ENCODE results near the gene DAAM1.

DNA sequence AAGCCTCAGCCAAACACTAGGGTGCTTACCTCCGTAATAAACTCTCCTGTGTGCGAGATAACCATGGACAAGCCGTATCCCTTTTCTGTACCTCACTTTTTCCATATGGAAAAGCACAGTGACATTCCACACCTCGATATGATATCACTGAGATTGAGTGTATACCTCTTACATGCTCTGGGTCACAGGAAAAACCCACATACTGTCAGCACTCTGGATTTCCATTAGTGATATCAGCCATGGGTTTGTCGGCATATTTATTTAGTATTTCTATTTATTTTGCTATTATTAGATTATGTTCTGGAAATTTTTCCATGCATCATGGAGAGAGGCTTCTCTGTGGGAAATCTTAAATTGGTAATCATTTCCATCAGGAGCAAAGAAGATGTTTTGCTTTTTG is 28.0 kb upstream of the DAAM1 start:
- TF ChIP-seq CTCF (IDR thresholded peaks at IDR 0.05) (no peak), SIN3A (IDR thresholded peaks at IDR 0.05; ENCODE audit: borderline replicate concordance, insufficient read depth, low read depth, low read length) (no peak), POLR2AphosphoS5 (IDR thresholded peaks at IDR 0.05; ENCODE audit: low read depth, low read length) (no peak)
- TF ChIP-seq, protein P1, sequence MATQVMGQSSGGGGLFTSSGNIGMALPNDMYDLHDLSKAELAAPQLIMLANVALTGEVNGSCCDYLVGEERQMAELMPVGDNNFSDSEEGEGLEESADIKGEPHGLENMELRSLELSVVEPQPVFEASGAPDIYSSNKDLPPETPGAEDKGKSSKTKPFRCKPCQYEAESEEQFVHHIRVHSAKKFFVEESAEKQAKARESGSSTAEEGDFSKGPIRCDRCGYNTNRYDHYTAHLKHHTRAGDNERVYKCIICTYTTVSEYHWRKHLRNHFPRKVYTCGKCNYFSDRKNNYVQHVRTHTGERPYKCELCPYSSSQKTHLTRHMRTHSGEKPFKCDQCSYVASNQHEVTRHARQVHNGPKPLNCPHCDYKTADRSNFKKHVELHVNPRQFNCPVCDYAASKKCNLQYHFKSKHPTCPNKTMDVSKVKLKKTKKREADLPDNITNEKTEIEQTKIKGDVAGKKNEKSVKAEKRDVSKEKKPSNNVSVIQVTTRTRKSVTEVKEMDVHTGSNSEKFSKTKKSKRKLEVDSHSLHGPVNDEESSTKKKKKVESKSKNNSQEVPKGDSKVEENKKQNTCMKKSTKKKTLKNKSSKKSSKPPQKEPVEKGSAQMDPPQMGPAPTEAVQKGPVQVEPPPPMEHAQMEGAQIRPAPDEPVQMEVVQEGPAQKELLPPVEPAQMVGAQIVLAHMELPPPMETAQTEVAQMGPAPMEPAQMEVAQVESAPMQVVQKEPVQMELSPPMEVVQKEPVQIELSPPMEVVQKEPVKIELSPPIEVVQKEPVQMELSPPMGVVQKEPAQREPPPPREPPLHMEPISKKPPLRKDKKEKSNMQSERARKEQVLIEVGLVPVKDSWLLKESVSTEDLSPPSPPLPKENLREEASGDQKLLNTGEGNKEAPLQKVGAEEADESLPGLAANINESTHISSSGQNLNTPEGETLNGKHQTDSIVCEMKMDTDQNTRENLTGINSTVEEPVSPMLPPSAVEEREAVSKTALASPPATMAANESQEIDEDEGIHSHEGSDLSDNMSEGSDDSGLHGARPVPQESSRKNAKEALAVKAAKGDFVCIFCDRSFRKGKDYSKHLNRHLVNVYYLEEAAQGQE (IDR thresholded peaks at IDR 0.05; ENCODE audit: insufficient read depth in 1 of 2, low read depth in 2 of 2, low read length in 1 of 2) = no peak

Data from Panc1 (cell line).